NB4 (cell line): ENCODE data around the gene LARP4B.

Source experiments
- DNase-seq: peaks from one replicate; pipeline ENCODE4 v3.0.0; 2010; ENCODE audit warnings: low read depth
- H3K4me3 ChIP-seq: one replicate; pipeline ENCODE4 v1.5.1; 2011; ENCODE audit warnings: mild to moderate bottlenecking, low read depth, low read length, moderate library complexity
- CTCF ChIP-seq: IDR thresholded peaks from one replicate; pipeline ENCODE4 v1.5.1; 2012; ENCODE audit warnings: low read depth, low read length
- MYC ChIP-seq: IDR thresholded peaks from 2 replicates; pipeline ENCODE4 v1.6.1; 2011; ENCODE audit warnings: low read depth, low read length
- POLR2A ChIP-seq: IDR thresholded peaks from 2 replicates; pipeline ENCODE4 v1.6.1; 2011; ENCODE audit warnings: mild to moderate bottlenecking; ENCODE audit not compliant: insufficient read length; ENCODE audit errors: extremely low read depth
- TF ChIP-seq, protein P1 (sequence below): IDR thresholded peaks from 2 replicates; pipeline ENCODE4 v1.6.1; 2011; ENCODE audit warnings: low read depth, low read length

Gene LARP4B

GRCh38 chr10:797179-797578 is 134.3 kb downstream of the LARP4B start:
- no peak overlapping the region for H3K4me3 ChIP-seq
- DNase-seq: no peak
- no peak for TF ChIP-seq MYC
- TF ChIP-seq, protein P1, sequence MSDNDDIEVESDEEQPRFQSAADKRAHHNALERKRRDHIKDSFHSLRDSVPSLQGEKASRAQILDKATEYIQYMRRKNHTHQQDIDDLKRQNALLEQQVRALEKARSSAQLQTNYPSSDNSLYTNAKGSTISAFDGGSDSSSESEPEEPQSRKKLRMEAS: no peak
- no peak for TF ChIP-seq POLR2A
- TF ChIP-seq CTCF: no peak

GRCh38 chr10:796233-796632 is 135.3 kb downstream of the LARP4B start:
- no peak overlapping the region for H3K4me3 ChIP-seq
- TF ChIP-seq POLR2A (no peak), CTCF (no peak), MYC (no peak)
- TF ChIP-seq, protein P1: no peak
- DNase-seq: no peak

DNA sequence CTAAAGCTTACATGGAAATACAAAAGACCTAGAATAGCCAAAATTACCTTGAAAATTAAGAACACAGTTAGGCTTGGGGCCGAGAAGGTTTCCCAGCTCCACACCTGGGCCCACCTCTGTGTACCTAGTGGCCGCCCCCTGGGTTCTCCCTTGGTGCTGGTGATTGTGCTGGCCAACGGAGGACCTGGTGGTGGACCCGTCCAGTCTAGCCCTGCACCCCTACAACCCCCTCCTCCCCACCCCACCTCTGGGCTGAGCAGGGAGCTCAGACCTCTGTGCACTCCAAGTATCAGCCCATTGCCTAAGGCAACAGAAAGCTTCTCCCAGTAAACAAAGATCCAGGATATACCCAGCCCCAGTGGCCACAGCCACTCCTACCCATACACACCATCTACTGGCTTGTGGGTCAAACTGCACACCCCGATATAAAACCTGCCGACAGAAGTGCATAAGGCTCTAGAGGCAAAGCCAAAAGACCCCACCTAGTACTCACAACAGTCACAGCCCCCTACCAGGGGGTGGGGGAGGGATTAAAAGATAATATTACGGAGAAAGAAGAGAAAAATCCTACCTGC is 137.0 kb downstream of the LARP4B start:
- H3K4me3 ChIP-seq: no peak overlapping the region
- DNase-seq: peak; percentile 42
- TF ChIP-seq CTCF (peak; percentile 43), POLR2A (no peak)

DNA sequence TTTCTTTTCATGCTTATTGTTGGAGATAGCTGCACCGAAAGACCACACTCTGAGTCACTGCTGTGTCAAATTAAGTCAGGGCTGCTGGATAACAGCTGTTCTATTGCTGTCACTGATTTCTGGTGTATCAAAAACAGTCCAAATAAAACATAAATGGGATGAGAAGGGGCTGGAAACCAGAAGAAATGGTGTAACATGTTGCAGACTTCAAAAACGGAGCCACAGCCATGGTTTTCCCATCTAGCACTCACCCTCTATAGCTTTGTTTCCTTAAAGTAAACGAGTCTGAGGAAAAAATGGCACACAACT is 138.8 kb downstream of the LARP4B start:
- TF ChIP-seq, protein P1: no peak
- TF ChIP-seq MYC (no peak), CTCF (no peak), POLR2A (no peak)

GRCh38 chr10:792083-792791 is 139.3 kb downstream of the LARP4B start:
- H3K4me3 ChIP-seq: no peak overlapping the region
- no peak for TF ChIP-seq MYC
- TF ChIP-seq, protein P1: no peak
- TF ChIP-seq POLR2A: no peak
- TF ChIP-seq CTCF: no peak
- DNase-seq: no peak

More for the DNA sequence above, 138.8 kb downstream of the LARP4B start:
- DNase-seq: no peak
- H3K4me3 ChIP-seq: no peak overlapping the region
